ENCODE measurements around the gene PLPPR1. TPM values are rescaled to one million over a fixed set of nuclear protein-coding genes. Genes with fewer than 3 reads are reported as not detected.
A peak's percentile ranks its signal among the peaks of the same experiment; 100 is the strongest.

The PLPPR1 gene
- total and polyA plus RNA-seq, 2 donors (not counting 3 experiments of a cell fraction or from before 2014, with no cell fraction given), result 0.18 to 0.50 TPM

GRCh38 chr9:101270302-101270701 is 241.8 kb downstream of the PLPPR1 start:
- H3K27ac ChIP-seq (ENCODE audit: insufficient read depth, low read depth, low read length), result no peak overlapping the region
- no peak for TF ChIP-seq MYC (IDR thresholded peaks at IDR 0.05; ENCODE audit: low read depth, low read length)
- no peak for TF ChIP-seq FOS (IDR thresholded peaks at IDR 0.05; ENCODE audit: borderline replicate concordance, insufficient read depth, low read length)
- no peak for TF ChIP-seq CTCF (IDR thresholded peaks at IDR 0.05; ENCODE audit: extremely low read depth in 1 of 2, insufficient read depth in 1 of 2, low read depth in 1 of 2, low read length in 2 of 2)
- TF ChIP-seq GATA2 (IDR thresholded peaks at IDR 0.05; ENCODE audit: insufficient read depth, insufficient read length, low read depth, low read length), result no peak
- no peak for TF ChIP-seq POLR2A (IDR thresholded peaks at IDR 0.05; ENCODE audit: low read depth, low read length)
- no peak for TF ChIP-seq POLR2AphosphoS5 (IDR thresholded peaks at IDR 0.05; ENCODE audit: insufficient read depth, low read depth, low read length)
- TF ChIP-seq EZH2 (IDR thresholded peaks at IDR 0.05; ENCODE audit: borderline replicate concordance, low read depth, low read length, severe bottlenecking), result no peak
- TF ChIP-seq JUN (IDR thresholded peaks at IDR 0.05; ENCODE audit: borderline replicate concordance, insufficient read depth, insufficient read length, low read depth), result no peak
- no peak for TF ChIP-seq MAX (IDR thresholded peaks at IDR 0.05; ENCODE audit: insufficient read depth, insufficient read length)
- H3K9me3 ChIP-seq (replicated peaks; ENCODE audit: control insufficient read depth, insufficient read depth, low read length), result no peaks in the 10 kb centered on the region
- no peaks in the 10 kb centered on the region for H3K36me3 ChIP-seq (ENCODE audit: control insufficient read depth in 2 of 2, extremely low read depth in 1 of 2, insufficient read depth in 2 of 2, low read length in 2 of 2)
- no peak for DNase-seq (ENCODE audit: low read depth, low spot score)
- no peak overlapping the region for H3K9ac ChIP-seq (replicated peaks; ENCODE audit: extremely low read depth, insufficient read depth, low read length)
- ChIA-PET POLR2A (no interaction called here), CTCF (no interaction called here)
- no peaks in the 10 kb centered on the region for H3K27me3 ChIP-seq (ENCODE audit: control insufficient read depth in 2 of 2, insufficient read depth in 2 of 2, low read length in 2 of 2)
- peak; percentile 18 for FAIRE-seq
- no peaks in the 10 kb centered on the region for H3K4me1 ChIP-seq (ENCODE audit: control insufficient read depth, extremely low read depth, insufficient read depth, low read length)
- no peaks in the 10 kb centered on the region for H3K79me2 ChIP-seq (ENCODE audit: control insufficient read depth, insufficient read depth, low read length)
- no peaks in the 10 kb centered on the region for H4K20me1 ChIP-seq (replicated peaks; ENCODE audit: control insufficient read depth, extremely low read depth, insufficient read depth, low read length)
- no peak overlapping the region for H3K4me3 ChIP-seq (replicated peaks in 1 of 3; ENCODE audit: insufficient read depth in 1 of 3, low read depth in 1 of 3, low read length in 3 of 3)
- no peaks in the 10 kb centered on the region for H3K9me1 ChIP-seq (replicated peaks; ENCODE audit: control insufficient read depth, extremely low read depth, insufficient read depth, low read length)
- H3K4me2 ChIP-seq (ENCODE audit: insufficient read depth, low read length), result no peak overlapping the region
- dilution Hi-C loops (cut with MboI; ENCODE audit: extremely low pct_ligation_motif_present, low sequenced_read_pairs) (no loop called here), intact Hi-C loops (cut with micrococcal nuclease) (no loop called here)
- no peak overlapping the region for H2AFZ ChIP-seq (ENCODE audit: low read depth, low read length)
- no TSS peak for BruUV-seq (replicated peaks)
